CD4-positive, alpha-beta T cell treated with Interleukin-2 at 100 ng/mL for 4 hours (primary cell): ENCODE results near the gene GMCL1.
"Not testable (repeated sequence)": the region's sequence is repeated elsewhere in the genome, so short reads cannot be mapped to it uniquely, and the experiment has no call there.

Source experiments
- DNase-seq: peaks from one replicate; pipeline ENCODE4 v3.0.0-alpha.2; 2020; ENCODE audit warnings: low spot score

The GMCL1 gene

GRCh38 chr2:69829256-69830044 is at the start of gene GMCL1:
TSS of gene GMCL1 (plus strand) at chr2:69829660. CDS start at chr2:69829893, 233 bp downstream.
- peak; percentile 98 for DNase-seq

GRCh38 chr2:69780921-69781320 is 48.5 kb upstream of the GMCL1 start:
- no peak for DNase-seq

GRCh38 chr2:69781321-69782248 is 47.9 kb upstream of the GMCL1 start:
- no peak for DNase-seq

- DNase-seq, result no peak
Measured at GRCh38 chr2:69784228-69784627, 45.2 kb upstream of the GMCL1 start.

- no peak for DNase-seq
Measured at GRCh38 chr2:69785358-69785757, 44.1 kb upstream of the GMCL1 start.

- no peak for DNase-seq
Measured at GRCh38 chr2:69786052-69786560, 43.4 kb upstream of the GMCL1 start.

GRCh38 chr2:69789175-69789721 is 40.2 kb upstream of the GMCL1 start:
- DNase-seq, result no peak

- no peak for DNase-seq
Measured at GRCh38 chr2:69789772-69790600, 39.5 kb upstream of the GMCL1 start.

GRCh38 chr2:69790601-69790959 is 38.9 kb upstream of the GMCL1 start:
- no peak for DNase-seq

GRCh38 chr2:69791045-69791444 is 38.4 kb upstream of the GMCL1 start:
- DNase-seq, result no peak

GRCh38 chr2:69796174-69796573 is 33.3 kb upstream of the GMCL1 start:
- no peak for DNase-seq

- no peak for DNase-seq
Measured at GRCh38 chr2:69797235-69797634, 32.2 kb upstream of the GMCL1 start.

- no peak for DNase-seq
Measured at GRCh38 chr2:69797836-69798289, 31.6 kb upstream of the GMCL1 start.

GRCh38 chr2:69798290-69798908 is 31.1 kb upstream of the GMCL1 start:
- DNase-seq, result no peak

GRCh38 chr2:69798909-69799526 is 30.4 kb upstream of the GMCL1 start:
- no peak for DNase-seq

GRCh38 chr2:69801745-69802290 is 27.6 kb upstream of the GMCL1 start:
- no peak for DNase-seq

GRCh38 chr2:69802781-69803367 is 26.6 kb upstream of the GMCL1 start:
- DNase-seq, result not testable (repeated sequence)

- no peak for DNase-seq
Measured at GRCh38 chr2:69804416-69804815, 25.0 kb upstream of the GMCL1 start.

GRCh38 chr2:69805887-69806286 is 23.6 kb upstream of the GMCL1 start:
- DNase-seq, result no peak
